NCI-H1694 treated with DMSO at 0.1 percent for 48 hours (cell line): Measurements from ENCODE around the gene ENTPD8.
"Not testable (repeated sequence)": the region's sequence is repeated elsewhere in the genome, so short reads cannot be mapped to it uniquely, and the experiment has no call there.

Source experiments
- DNase-seq: peaks from one replicate; lab custom pipeline; 2025; lab: John Stamatoyannopoulos, UW

ENTPD8 gene

DNA sequence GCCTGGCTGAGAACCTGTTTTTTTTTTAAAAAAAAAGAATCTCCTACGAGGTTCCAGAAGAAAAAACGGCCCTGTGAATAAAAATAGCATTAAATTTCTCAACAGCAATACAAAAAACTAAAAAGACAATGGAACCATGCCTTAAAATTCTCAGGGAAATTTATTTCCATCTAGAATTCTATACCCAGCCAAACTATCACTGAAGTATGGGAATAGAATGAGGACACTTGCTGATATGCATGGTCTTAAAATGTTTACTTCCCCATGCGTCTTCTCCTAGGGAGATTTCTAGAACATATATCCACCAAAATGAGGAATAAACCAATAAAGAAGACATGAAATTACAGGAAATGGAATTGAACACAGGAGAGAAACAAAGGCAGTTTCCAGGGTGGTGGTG, 34.5 kb upstream of the ENTPD8 start:
- no peak for DNase-seq

DNA sequence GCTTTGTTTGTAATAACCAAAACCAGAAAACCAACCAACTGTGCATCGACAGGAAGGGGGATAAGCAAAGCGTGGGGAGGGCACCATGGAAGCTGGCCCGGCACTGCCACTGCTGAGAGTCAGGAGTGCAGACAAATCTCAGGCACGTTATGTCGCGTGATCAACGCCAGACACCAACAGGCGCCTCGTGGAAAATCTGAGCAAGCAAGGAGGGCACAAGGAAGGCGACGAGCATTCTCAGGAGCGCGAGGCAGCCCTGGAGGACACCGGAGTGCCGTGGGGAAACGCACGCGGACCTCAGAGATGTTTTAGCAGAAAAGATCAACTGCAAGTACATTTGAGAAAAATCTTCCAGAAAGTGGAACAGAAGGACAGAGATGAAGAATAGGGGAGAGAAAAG, 33.1 kb upstream of the ENTPD8 start:
- no peak for DNase-seq

DNA sequence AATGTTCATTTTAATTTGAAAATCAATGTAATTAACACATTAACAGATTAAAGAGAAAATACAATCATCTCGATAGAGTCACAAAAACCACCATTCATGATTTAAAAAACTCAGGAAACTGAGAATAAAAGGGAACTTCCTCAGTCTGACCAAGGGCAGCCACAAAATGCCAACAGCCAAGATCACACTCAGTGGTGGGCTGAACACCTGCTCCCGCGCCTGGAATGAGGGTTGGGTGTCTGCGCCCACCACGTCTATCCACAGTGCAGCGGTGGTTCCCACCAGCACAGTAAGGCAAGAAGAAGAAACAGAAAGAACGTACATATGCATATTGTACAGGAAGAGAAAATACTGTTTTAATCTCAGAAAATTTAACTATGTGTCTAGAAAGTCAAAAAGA, 29.6 kb upstream of the ENTPD8 start:
- DNase-seq: no peak

DNA sequence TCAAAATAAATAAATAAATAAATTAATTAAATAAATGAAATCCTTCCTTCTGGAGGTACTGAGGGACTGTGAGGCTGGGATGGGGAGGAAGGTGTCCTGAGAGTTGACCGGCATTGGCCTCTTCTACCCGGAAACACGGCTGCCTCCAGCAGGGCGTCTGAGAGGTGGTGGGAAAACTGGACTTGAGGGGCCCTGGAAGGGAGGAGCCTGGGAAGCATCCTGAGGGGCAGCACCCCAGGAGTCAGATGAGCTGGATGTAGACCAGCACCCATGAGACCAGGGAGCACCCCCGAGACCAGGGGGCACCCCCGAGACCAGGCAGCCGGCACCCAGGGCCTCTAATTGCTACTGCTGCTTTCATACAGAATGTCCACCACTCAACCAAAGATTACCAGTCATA, 26.7 kb upstream of the ENTPD8 start:
- no peak for DNase-seq

DNA sequence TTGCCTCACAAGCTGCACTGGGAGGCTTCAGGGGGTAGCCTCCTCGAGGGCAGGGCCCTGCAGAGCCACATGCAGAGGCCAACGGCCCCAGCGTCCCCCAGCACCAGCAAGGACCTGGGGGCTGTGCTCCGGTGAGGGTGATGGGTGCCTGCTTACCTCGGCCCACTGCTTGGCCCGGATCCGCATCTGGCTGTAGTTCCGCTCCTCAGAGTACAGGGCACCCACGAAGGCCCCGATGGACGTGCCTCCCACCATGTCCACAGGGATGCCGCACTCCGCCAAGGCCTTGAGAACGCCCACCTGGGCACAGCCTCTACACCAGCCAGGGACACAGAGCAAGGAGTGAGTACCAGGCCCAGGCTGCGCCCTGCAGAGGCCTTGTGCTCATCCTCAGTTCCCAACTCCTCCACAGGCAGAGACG, 26.0 kb upstream of the ENTPD8 start:
- DNase-seq: no peak

DNA sequence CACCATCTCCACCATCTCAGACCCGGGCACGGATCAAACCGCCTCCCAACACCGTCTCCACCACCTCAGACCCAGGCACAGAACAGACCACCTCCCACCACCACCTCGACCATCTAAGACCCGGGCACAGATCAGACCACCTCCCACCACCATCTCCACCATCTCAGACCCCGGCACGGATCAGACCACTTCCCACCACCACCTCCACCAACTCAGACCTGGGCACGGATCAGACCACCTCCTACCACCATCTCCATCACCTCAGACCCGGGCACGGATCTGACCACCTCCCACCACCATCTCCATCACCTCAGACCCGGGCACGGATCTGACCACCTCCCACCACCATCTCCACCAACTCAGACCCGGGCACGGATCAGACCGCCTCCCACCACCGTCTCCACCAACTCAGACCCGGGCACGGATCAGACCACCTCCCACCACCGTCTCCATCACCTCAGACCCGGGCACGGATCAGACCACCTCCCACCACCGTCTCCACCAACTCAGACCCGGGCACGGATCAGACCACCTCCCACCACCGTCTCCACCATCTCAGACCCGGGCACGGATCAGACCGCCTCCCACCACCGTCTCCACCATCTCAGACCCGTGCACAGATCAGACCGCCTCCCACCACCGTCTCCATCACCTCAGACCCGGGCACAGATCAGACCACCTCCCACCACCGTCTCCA, 25.4 kb upstream of the ENTPD8 start:
- DNase-seq: not testable (repeated sequence)

DNA sequence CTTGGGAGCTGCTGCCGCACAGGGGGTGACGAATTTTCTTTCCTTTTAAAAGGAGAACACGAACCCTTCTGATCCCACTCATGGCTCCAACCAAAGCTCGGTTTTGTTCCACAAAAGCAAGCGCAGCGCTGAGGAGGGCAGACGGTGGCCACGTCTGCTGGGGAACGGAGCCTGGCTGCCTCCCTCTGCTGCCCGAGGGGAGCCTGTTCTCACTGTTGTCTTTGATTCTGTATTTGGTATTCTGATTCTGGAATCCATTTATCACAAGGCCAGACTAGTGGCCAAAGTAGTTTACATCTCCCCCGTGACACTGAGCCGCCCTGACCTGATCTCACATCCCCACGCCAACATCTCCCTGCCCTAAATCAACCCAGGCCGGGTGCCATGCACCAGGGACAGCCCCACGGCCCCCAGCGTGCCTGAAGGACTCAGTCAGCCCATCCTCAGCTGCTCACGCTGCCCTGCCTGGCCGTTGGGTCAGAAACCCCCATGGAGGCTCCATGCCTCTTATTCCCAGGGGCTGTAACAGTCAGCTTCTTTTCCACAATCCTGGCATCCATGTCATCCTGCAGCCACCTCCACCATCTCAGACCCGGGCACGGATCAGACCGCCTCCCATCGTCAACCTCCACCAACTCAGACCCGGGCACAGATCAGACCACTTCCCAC, 24.7 kb upstream of the ENTPD8 start:
- DNase-seq: no peak

DNA sequence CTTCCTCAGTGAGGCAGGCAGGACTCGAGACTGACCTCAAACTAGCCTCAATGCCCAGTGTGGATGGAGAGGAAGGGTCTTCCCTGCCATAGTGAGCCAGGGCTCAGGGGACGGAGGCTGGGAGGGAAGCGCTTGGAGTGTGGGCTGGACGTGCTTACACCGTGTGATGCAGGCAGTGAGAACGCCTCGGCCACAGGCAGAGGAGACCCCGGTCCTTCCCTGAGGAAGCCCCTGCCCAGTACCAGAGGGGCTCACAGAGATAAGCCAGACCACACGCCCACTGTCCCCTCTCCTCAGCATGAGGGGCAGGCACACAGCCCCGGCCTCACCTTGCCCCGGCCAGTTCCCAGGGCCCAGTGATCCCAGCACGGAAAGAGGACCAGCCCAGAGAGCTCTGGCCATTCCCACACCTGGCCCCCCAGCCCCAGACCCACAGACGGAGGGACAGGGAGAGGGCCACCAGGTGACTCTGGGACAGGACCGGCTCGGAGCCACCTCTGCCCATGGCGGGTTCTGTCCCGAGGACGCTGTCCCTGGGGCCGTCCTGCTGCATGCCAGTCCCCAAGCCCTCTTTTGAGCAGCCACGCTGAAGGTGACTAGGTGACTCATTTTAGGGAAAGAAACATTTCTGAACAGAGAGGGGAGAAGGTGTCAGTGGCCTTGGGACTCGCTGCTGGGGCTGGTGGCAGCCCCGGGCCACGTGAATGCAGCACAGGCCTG, 24.0 kb upstream of the ENTPD8 start:
- no peak for DNase-seq

DNA sequence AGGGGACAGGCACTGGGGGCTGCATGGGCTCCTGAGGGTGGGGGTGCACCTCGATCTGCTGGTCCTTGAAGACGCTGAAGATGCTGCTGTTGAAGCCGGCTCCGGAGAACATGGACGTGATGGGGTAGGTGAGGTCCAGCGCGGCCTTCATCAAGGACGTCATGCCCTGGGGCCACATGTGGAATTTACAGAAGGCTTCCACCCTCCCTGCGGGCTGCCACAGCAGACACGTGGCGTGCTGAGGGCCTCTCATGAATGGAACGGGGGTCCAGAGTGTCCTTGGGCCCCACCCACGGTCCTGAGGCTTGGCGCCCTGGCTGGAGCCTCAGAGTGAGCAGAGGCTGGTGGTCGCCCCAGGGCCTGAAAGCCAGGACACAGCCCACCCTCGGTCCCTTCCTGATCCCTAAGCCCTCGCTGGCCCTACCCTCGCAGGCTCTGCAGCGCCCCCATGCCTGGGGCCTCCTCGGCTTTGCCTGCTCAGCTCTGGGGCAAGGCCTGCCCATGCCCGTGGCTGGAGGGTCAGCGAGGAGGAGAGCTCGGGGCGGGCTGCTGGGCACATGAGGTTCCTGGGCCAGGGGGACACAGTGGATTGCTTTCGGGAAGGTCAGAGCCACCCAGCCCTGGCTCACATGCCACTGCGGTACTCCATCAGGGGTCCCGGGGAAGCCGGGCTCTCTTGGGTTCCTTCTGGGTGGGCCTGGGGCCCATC, 23.3 kb upstream of the ENTPD8 start:
- no peak for DNase-seq

DNA sequence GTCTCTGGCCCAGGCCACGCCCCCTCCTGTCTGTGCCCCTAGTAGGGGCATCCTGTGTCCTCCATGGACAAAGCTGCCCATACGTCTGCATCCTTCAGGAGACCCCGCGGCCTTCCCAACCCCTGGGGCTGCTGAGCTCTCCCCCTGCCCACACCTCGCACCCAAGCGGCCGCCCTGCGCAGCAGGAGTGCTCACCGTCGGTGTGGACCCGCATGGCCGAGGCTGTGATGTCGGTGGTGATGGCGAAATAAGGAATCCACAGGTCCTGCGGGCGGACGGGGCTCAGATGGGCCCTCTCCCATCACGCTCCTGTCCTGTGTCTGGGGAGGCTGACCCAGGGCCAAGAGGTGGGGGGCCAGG, 22.8 kb upstream of the ENTPD8 start:
- DNase-seq: no peak

DNA sequence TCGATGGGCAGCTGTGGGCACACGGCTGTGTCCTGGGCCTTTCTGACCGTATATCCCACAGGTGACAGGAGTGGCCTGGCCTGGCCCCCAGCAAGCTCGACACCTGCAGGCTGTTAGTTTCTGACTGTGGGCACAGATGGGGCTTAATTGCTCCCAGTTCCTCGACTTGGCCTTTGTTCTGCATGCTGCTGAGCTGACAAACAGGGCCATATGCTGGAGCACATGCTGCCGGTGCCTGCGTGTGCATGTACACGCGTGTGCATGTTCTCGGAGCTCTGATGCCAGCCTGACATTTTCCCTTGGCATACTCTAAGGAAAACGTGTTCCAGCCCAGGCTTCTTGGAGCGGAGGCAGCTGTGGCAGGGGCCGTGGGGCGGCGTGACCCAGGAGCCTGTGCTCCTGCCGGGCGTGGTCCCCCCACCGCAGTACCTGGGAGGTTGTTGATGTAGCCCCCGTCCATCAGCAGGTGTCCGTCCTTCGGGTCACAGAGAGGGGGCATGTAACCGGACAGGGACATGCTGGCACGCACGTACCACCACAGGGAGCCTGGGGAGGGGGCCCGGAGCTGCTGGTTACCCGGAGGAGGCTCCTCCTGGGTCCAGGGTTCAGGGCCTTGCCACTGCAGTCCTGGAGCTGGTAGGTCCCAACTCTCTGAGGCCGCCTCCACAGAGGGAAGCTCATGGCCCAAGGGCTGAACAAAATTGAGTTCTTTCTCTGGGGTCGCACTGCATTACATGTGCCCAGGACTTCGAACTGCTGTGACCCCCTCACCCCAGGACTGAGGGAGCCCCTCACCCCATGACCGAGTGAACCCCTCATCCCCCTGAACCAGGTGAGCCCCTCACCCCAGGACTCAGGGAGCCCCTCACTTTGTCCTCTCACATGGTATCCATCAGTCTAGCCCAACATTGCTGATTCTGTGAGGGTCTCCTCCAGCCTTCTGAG, 22.1 kb upstream of the ENTPD8 start:
- peak; percentile 68 for DNase-seq

DNA sequence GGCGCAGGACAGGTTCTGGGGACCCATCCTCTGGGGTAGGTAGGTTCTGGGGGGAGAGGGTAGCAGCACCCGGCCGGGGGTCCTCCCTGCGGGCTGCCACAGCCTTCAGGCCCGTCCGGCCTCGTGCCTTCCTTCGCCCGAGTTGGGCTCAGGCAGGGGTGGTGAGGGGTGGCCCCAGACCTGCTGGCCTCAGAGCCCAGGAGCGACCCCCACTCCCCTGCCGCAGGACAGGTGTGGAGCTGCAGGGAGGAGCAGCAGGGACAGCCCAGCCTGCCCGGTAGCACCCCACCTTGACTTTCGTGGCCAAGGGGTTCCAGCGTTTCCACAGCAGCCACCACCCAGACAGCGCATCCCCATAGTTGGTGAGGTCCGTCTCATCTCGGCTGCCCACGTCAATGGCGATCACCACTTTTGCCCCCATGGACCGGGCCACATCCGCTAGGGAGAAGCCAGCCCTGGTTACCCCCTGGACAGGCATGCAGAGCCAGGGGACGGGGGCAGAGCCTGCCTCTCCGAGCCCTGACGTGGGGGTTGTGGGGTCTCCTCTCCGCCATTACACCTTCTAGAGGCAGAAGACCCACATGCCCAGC, 21.3 kb upstream of the ENTPD8 start:
- no peak for DNase-seq

DNA sequence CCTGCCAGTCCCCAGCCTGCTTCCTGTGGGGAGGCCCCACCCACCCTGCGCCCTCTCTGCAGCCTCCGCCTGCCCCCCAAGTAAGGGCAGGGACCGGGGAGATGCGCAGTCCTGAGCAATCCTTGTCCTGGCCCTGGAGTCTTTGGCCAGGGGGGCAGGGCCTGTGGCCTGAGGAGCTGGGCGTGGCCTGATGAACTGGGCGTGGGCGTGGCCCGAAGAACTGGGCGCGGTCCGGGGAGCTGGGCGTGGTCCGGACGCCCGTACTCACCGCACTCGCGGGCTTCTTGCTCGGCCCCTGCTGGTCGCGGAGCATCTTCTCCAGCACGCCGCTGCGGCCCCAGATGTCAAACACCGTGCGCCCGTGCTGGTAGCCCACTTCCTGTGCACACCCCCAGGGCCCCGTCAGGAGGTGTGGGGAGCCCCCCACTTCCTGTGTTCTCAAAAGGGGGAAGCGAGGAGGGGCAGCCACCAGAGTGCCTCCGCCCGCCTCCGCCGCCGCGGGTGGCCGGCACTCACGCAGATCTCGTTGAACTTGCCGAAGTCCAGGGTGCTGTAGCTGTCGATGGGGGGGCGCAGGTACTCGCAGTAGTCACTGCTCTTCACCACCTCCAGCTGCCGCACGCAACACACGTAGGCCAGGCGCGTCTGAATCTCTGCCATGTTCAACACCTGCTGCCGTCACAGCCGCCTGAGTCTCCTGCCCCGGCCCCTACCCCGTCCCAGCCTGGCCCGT, 20.7 kb upstream of the ENTPD8 start:
- no peak for DNase-seq

DNA sequence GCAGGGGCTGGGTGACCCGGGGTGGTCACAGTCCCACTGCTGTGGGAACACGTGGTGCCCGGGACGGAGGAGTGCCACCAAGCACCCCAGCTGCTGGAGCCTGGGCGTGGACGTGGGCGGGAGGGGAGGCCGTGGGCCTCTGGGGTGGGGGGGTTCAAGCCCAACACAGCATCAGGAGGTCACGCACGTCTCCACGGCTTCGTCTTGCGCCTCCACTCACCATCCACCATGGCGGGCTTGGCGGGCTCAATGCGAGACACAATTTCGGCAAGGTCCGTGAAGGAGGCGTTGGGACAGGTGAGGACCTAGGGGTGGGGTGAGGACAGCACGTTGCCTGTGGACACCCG, 20.1 kb upstream of the ENTPD8 start:
- DNase-seq: no peak

DNA sequence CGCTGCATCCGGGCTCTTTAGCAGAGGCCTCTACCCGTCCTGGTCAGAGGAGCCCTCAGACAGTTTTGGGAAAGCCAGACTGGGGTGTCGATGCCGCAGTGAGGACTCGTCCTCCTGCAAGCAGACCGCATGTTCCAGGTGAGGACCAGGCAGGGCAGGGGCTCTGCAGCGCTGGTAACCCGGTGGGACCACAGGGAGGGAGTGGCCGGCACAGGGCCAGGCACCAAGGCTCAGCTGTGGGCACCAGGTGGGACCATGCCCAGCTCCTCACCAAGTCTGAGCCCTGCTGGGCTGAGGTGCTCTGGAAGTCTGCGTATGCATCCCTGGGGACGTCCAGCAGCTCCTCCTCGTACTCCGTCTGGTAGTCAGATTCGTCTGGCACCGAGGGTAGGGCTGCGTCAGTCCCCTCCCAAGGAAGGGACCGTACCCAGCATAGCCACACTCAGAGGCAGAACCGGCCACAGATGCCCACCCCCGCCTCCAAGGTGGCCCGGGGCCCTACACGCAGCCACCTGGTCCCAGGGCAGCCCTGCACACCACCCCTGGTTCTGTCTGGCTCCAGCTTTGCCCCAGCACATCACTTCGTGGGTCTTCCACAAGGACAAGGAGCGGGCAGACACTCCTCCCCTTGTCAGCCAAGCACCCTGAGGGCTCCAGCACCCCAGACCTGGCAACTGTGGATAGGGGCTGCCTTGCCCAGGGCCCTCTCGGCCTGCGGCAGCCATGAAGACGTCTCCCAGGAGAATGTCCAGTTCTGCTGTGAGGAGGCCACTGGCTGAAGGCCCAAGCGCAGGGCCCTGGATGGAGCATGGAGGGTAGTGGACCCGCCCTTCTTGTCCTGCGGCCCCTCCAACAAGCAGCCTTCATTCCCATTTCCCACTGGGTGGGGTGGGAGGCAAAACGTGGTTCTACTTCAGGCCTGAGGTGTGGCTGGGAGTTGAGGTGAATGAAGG, 19.5 kb upstream of the ENTPD8 start:
- no peak for DNase-seq

DNA sequence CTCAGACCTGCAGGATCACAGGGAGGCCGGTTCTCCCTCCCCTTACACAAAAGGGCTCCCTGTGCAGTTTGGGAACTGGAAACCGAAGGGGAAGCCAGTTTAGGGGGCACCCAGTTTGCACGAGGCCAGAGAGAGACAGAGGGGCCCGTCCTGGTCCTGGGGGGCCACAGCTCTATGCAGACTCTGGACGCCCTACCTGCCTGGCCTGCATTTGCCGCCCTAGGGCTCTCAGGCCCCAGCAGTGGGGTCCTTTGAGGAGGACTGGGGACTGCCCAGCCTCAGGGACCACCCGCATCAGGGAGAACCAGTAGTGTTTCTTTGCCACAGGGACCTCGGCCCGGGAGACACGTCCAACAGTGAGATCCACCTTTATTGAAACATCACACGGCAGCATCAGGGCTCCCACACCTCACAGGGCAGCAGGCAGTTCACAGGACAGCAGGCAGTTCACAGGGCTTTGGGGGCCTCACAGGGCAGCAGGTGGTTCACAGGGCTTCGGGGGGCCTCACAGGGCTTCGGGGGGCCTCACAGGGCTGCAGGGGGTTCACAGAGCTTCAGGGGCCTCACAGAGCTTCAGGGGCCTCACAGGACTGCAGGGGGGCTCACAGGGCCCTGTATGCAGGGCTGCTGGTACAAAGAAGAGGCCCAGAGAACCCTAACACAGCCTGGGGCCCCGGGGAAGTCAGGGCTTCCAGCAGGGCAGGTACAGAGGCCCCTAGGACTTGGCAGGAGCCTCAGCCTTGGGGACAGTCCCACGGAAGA, 18.6 kb upstream of the ENTPD8 start:
- DNase-seq: no peak

DNA sequence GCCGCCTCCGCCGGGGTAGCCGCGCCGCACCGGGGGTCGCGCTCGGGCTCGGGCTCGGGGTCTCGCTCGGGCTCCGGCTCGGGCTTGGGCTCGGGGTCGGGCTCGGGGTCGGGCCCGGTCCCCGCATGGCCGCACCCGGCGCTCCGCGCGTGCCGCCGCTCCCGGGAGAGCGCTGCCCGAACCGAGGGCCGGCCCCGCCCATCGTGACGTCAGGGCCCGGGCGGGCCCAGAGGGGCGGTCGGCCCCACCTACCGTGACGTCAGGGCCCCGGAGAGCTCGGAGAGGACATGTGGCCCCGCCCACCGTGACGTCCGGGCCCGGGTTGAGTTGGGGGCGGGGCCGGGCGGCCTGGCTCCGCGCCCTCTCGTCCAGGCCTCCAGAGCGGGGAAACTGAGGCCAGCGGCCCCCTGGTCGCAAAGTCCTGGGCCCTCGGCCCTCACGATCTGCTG, 18.0 kb upstream of the ENTPD8 start, which contains the start of gene NSMF:
TSS of gene NSMF (minus strand) at position 183 of the 449 bp plus-strand sequence. CDS start 232 bp downstream, outside the sequence.
- DNase-seq: peak; percentile 63
